ENCODE results near the gene SERPINE1. TPM values are rescaled to one million over a fixed set of nuclear protein-coding genes. Genes with fewer than 3 reads are reported as not detected.
A peak's percentile ranks its signal among the peaks of the same experiment; 100 is the strongest.

Gene SERPINE1
- total and polyA plus RNA-seq, 2 of the 13 experiments (the other 11 are each of a cell fraction or from before 2014, with no cell fraction given) = 21.2 to 1,576 TPM

DNA sequence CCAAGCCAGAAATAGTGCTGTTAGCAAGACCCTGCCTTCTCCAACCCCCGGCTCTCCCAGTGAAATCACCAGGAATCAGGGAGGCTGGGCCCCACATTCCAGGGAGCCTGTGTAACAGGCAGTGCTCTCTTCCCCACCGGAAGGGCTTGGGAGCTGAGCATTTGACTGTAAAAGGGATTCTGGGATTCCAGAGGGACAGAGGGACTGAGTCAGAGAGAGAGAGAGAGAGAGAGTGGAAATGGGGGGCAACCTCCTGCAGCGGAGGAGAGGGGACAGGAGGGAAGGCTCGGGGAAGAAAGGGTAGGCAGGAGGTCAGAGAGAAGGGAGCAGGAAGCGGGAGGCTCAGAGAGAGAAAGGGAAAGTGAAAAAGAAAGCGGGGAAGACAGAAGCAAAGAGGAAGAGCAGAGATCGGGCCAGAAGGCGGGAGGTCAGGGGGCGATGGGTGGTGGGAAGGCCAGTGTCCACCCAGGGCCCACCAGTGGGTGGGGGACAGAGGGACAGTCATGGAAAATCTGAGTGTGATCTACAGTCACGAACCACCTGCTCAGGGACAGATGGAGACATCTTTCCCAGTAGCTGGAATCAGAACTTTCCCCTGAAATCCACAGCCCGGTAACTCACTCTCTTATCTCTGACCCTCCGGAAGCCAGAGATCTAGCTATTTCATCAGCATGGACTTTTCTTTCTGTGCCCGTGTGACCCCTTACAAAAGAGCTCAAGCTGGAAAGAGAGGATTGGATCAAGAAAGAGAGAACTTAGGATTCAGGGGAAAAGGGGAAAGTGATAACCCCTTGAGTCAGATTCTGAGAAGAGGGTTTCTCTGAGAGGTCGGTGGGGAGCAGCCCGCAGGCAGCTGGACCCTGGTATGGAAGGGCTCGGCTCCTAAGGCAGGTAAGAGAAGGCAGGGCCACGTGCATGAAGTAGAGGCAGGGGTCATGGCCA is 4.6 kb upstream of the SERPINE1 start (continued):
- TF ChIP-seq NPAS2 (CRISPR knock-in tag; IDR thresholded peaks at IDR 0.05; ENCODE audit: borderline replicate concordance) (no peak), EED (CRISPR knock-in tag; IDR thresholded peaks at IDR 0.05) (no peak), ZNF484 (CRISPR knock-in tag; IDR thresholded peaks at IDR 0.05; ENCODE audit: borderline replicate concordance, low read depth) (no peak), GFI1 (CRISPR knock-in tag; IDR thresholded peaks at IDR 0.05; ENCODE audit: borderline replicate concordance) (peak; percentile 53; the same call in 1 of the 2 replicates), GTF3A (CRISPR knock-in tag; conservative IDR thresholded peaks at IDR 0.05) (no peak), ZNF260 (CRISPR knock-in tag; IDR thresholded peaks at IDR 0.05; ENCODE audit: borderline replicate concordance, low read depth) (no peak), BCL6 (CRISPR knock-in tag; IDR thresholded peaks at IDR 0.05) (peak; percentile 95), ZNF562 (CRISPR knock-in tag; IDR thresholded peaks at IDR 0.05; ENCODE audit: borderline replicate concordance) (no peak), JUN (CRISPR knock-in tag; IDR thresholded peaks at IDR 0.05) (peak; percentile 75; the same call in 1 of the 2 replicates), FLYWCH1 (CRISPR knock-in tag; IDR thresholded peaks at IDR 0.05) (no peak), ZNF446 (CRISPR knock-in tag; IDR thresholded peaks at IDR 0.05) (no peak), GABPB1 (CRISPR knock-in tag; IDR thresholded peaks at IDR 0.05) (peak; percentile 62), NFKB2 (CRISPR knock-in tag; IDR thresholded peaks at IDR 0.05; ENCODE audit: borderline replicate concordance) (no peak), KDM6A (CRISPR knock-in tag; IDR thresholded peaks at IDR 0.05; ENCODE audit: low read depth) (peak; percentile 74), HNRNPK (IDR thresholded peaks at IDR 0.05; ENCODE audit: low read depth, low read length, poor library complexity, severe bottlenecking) (no peak), RORA (CRISPR knock-in tag; IDR thresholded peaks at IDR 0.05) (no peak), XRCC5 (optimal IDR thresholded peaks at IDR 0.05; ENCODE audit: low read length) (peak; percentile 72), RXRA (CRISPR knock-in tag; IDR thresholded peaks at IDR 0.05) (peak; percentile 53; the same call in 1 of the 2 replicates), STAG1 (CRISPR knock-in tag; IDR thresholded peaks at IDR 0.05) (0 out of 2 replicates have a peak, but pooled peaks have one; percentile 6)
- TF ChIP-seq, protein P1, sequence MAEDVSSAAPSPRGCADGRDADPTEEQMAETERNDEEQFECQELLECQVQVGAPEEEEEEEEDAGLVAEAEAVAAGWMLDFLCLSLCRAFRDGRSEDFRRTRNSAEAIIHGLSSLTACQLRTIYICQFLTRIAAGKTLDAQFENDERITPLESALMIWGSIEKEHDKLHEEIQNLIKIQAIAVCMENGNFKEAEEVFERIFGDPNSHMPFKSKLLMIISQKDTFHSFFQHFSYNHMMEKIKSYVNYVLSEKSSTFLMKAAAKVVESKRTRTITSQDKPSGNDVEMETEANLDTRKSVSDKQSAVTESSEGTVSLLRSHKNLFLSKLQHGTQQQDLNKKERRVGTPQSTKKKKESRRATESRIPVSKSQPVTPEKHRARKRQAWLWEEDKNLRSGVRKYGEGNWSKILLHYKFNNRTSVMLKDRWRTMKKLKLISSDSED (CRISPR knock-in tag; IDR thresholded peaks at IDR 0.05) = no peak
- TF ChIP-seq, protein P2, sequence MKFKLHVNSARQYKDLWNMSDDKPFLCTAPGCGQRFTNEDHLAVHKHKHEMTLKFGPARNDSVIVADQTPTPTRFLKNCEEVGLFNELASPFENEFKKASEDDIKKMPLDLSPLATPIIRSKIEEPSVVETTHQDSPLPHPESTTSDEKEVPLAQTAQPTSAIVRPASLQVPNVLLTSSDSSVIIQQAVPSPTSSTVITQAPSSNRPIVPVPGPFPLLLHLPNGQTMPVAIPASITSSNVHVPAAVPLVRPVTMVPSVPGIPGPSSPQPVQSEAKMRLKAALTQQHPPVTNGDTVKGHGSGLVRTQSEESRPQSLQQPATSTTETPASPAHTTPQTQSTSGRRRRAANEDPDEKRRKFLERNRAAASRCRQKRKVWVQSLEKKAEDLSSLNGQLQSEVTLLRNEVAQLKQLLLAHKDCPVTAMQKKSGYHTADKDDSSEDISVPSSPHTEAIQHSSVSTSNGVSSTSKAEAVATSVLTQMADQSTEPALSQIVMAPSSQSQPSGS (CRISPR knock-in tag; IDR thresholded peaks at IDR 0.05) = peak; percentile 32
- TF ChIP-seq, protein P3, sequence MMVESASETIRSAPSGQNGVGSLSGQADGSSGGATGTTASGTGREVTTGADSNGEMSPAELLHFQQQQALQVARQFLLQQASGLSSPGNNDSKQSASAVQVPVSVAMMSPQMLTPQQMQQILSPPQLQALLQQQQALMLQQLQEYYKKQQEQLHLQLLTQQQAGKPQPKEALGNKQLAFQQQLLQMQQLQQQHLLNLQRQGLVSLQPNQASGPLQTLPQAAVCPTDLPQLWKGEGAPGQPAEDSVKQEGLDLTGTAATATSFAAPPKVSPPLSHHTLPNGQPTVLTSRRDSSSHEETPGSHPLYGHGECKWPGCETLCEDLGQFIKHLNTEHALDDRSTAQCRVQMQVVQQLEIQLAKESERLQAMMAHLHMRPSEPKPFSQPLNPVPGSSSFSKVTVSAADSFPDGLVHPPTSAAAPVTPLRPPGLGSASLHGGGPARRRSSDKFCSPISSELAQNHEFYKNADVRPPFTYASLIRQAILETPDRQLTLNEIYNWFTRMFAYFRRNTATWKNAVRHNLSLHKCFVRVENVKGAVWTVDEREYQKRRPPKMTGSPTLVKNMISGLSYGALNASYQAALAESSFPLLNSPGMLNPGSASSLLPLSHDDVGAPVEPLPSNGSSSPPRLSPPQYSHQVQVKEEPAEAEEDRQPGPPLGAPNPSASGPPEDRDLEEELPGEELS (CRISPR knock-in tag; IDR thresholded peaks at IDR 0.05) = peak; percentile 59
- TF ChIP-seq, protein P4, sequence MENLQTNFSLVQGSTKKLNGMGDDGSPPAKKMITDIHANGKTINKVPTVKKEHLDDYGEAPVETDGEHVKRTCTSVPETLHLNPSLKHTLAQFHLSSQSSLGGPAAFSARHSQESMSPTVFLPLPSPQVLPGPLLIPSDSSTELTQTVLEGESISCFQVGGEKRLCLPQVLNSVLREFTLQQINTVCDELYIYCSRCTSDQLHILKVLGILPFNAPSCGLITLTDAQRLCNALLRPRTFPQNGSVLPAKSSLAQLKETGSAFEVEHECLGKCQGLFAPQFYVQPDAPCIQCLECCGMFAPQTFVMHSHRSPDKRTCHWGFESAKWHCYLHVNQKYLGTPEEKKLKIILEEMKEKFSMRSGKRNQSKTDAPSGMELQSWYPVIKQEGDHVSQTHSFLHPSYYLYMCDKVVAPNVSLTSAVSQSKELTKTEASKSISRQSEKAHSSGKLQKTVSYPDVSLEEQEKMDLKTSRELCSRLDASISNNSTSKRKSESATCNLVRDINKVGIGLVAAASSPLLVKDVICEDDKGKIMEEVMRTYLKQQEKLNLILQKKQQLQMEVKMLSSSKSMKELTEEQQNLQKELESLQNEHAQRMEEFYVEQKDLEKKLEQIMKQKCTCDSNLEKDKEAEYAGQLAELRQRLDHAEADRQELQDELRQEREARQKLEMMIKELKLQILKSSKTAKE (CRISPR knock-in tag; IDR thresholded peaks at IDR 0.05; ENCODE audit: borderline replicate concordance) = peak; percentile 25; the same call in 1 of the 2 replicates

Data from HepG2 (cell line).